Omental fat pad (tissue), 4 donors: Measurements from ENCODE around the gene LCA5. TPM values are rescaled to one million over a fixed set of nuclear protein-coding genes. Genes with fewer than 3 reads are reported as not detected.

Experiments used
- ATAC-seq: fragments of 150-250 bp; one replicate; pipeline ENCODE4 v1.9.1; 2016; ENCODE audit warnings: mild to moderate bottlenecking, moderate library complexity; ENCODE audit not compliant: low FRiP score
- DNase-seq: peaks from one replicate; pipeline ENCODE4 v3.0.0-alpha.2; 2019; ENCODE audit warnings: low spot score
- CTCF ChIP-seq, 3 donors: fragments of 450-650 bp; IDR thresholded peaks; one replicate each; pipeline ENCODE4 v1.5.1; 2016 to 2017; ENCODE audit warnings: antibody characterized with exemption in 3 of 3, mild to moderate bottlenecking in 3 of 3, moderate library complexity in 2 of 3
- total RNA-seq, 4 donors: library from RNA; depleted of rRNA; stranded (reverse); fragments of >200 nt; gene quantifications; one replicate each; pipeline ENCODE4 v1.1.0, GENCODE V29; 2016

LCA5 gene
- total RNA-seq, 4 donors from 2014 or later = 3.4 to 9.0 (median 4.9) TPM

DNA sequence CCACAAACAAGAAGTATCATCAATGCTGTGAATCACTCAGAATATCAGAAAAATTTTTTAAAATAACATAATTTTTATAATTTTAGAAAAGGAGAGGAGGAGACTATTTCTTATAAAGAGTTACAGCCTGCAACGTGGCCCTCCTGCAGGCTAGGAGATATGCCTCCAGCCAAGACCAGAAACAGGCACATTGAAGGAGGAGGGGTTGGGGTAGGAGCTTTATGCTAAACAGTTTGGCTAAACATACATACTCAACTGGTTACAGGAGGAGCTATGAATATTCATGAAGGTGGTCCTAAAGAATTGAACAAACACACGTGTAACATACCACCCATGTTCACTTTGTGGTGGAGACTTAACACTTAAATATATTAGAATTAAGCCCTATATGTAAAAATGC is 14.2 kb upstream of the LCA5 start:
- no peak for TF ChIP-seq CTCF (IDR thresholded peaks at IDR 0.05)
- ATAC-seq = no peak
- no peak for DNase-seq

GRCh38 chr6:79548304-79548703 is 11.1 kb upstream of the LCA5 start:
- no peak for TF ChIP-seq CTCF (IDR thresholded peaks at IDR 0.05)
- no peak for DNase-seq
- ATAC-seq = no peak

GRCh38 chr6:79546186-79546585 is 9.0 kb upstream of the LCA5 start:
- no peak for TF ChIP-seq CTCF (IDR thresholded peaks at IDR 0.05)
- no peak for DNase-seq
- ATAC-seq = peak; percentile 64

DNA sequence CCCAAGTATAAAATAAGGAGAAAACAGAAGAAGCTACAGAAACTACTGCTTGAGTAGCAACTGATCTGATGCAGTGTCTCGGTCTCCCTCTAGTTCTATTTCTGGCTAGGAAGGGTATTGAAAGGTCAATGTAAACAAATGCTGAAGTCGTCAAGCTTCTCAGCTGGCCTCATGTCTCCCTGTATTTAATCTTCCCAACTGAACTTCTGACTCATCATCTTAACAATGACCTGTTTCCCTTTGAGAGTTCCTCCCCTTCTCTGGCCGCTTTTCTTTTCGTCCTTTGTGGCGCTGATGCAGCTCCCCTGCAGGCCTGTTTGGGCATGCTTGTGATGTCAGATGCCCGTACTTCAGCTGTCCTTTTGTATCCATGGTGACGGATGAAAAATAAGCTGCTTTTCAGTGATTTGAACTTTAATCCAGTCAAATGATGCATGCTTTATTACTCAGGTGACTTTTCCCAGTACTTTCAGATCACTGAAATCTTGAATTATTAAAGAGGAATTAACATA is 7.8 kb upstream of the LCA5 start:
- DNase-seq (no peak), ATAC-seq (peak; percentile 97)
- no peak for TF ChIP-seq CTCF (IDR thresholded peaks at IDR 0.05)

GRCh38 chr6:79544299-79544927 is 7.2 kb upstream of the LCA5 start:
- TF ChIP-seq CTCF (IDR thresholded peaks at IDR 0.05) = no peak

DNA sequence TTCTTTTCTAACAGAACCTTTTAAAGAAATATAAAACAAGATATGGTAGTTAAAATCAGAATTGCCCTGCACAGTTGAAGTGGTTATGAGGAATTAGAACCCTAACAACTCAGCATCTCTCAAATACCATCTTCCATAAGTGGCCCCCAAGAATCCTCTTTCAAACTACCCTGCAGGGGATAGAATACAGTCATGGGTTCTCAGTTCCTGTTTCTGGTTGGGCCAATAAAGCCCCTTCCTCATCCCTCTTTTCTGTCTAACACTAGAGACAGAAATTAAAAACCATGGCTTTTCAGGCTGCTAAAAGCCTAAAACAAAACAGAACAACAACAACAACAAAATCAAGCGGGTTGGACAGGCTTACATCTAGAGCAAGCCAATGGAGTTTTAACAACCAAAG is 6.7 kb upstream of the LCA5 start:
- no peak for TF ChIP-seq CTCF (IDR thresholded peaks at IDR 0.05)
- ATAC-seq (no peak), DNase-seq (no peak)

More at GRCh38 chr6:79544299-79544927, 7.2 kb upstream of the LCA5 start:
- ATAC-seq (no peak), DNase-seq (no peak)

- DNase-seq = no peak
- TF ChIP-seq CTCF (IDR thresholded peaks at IDR 0.05) = no peak
- ATAC-seq = no peak
Measured at GRCh38 chr6:79543411-79543810, 6.2 kb upstream of the LCA5 start.
